Erythroblast (primary cell): ENCODE data around the gene ST7L.

Experiments
- GATA1 ChIP-seq: IDR thresholded peaks from 2 replicates; pipeline ENCODE4 v1.6.1; 2011; ENCODE audit warnings: low read depth, mild to moderate bottlenecking, control low read depth, low read length, moderate library complexity
- POLR2A ChIP-seq: IDR thresholded peaks from 2 replicates; pipeline ENCODE4 v1.6.1; 2011; ENCODE audit warnings: mild to moderate bottlenecking, low read length

DNA sequence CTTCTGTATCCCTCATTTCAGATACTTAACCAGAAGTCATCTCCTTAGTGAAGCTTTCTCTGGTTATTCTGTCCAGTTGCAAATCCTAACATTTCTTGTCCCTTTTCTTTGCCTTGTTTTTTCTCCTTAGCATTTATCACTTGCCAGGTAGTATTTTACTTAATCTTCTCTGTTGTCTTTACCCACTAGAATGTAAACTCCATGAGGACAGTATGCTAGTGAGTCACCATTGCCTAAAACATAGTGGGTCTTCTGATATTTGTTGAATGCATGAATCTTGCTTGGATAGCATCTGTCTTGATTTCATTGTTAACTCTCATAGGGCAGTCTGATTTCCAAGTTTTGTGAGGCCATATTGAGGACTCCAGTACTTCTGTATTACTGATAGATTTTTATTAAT is 10.3 kb upstream of the ST7L start:
- TF ChIP-seq POLR2A (no peak), GATA1 (no peak)
